Cardiac fibroblast (primary cell): ENCODE data around the gene IRX2.

Experiments used
- DNase-seq, 2 donors: peaks; one replicate each; pipeline versions ENCODE4 v3.0.0 to v3.0.0-alpha.2; 2010; ENCODE audit warnings: low read depth in 2 of 2
- H3K4me3 ChIP-seq, 2 donors: replicated peaks in 1 of 2; 1 replicate in 1 of 2; 2 replicates in 1 of 2; pipeline ENCODE4 v1.5.1; 2011; ENCODE audit warnings: low read depth in 2 of 2, low read length in 2 of 2, mild to moderate bottlenecking in 2 of 2, moderate library complexity in 1 of 2
- CTCF ChIP-seq: IDR thresholded peaks from one replicate; pipeline ENCODE4 v1.5.1; 2011; ENCODE audit warnings: low read depth, mild to moderate bottlenecking, low read length, inconsistent platforms

The IRX2 gene

DNA sequence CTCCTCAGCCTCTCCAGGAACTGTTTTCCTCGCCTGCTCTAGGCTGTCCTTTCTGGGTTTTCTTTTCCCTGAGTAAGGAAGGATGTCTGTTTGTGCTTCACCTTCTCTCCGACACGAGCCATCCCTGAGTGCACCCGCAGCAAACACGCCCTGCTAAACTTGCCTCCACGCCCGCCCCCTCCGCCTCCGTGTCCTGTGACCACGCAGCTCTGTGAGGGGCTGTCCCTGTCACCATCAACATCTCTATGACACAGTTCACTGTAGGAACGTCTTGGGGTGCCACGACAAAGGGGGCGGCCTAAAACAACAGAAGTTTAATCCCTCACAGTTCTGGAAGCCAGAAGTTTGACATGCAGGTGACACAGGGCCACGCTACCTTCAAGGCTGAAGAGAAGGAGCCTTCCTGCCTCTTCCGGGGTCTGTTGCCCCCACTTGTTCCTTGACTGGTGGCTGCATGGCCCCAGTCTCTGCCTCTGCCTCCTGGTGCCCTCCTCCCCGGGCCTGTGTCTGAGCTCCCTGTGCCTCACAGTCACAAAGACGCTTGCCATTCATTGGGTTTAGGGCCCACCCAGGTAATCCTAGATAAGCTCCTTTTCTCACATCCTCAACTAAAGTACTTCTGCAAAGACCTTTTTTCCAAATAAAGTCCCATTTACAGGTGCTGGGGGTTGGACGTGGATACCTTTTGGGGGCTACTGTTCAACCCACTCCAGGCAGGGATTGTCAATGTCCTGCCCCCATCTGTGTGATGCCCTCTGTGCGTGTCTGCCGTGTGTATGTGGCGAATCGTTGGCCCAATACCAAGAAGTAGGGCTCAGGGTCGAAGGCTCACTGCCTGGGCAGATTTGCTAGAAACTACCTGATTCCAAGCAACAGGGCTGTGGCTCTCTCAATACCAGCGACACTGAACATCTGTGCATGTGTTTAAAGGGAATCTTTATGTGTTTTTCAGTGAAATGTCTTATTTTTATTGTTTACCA lies 39.7 kb downstream of the IRX2 start:
- TF ChIP-seq CTCF, result no peak
- no peak for DNase-seq
- H3K4me3 ChIP-seq, result no peak overlapping the region

DNA sequence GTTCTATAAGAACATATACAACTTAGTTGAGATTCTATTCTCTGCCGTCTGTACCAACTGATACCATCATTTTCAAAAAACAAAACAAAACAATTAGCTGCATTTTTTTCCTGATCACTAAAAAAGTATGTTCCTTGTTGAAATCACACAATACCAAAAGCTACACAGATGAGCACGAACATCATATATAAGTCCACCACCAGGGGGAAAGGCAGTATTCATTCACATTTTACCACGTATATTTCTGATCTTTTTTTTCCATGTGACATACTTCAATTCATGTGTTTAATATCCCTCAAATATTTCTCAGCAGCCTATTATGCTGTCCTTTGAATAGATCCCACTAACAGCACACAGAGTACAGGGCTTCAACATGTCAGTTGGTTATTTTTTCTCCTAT lies 40.6 kb downstream of the IRX2 start:
- TF ChIP-seq CTCF, result peak; percentile 11
- DNase-seq, result peak in 1 of 2 donors; percentile 2

GRCh38 chr5:2709976-2710689 lies 41.3 kb downstream of the IRX2 start:
- no peak for TF ChIP-seq CTCF
- H3K4me3 ChIP-seq, result no peak overlapping the region

More for the DNA sequence above, 40.6 kb downstream of the IRX2 start:
- H3K4me3 ChIP-seq, result no peak overlapping the region

GRCh38 chr5:2708751-2709150 lies 42.7 kb downstream of the IRX2 start:
- H3K4me3 ChIP-seq, result no peak overlapping the region
- TF ChIP-seq CTCF, result no peak
- DNase-seq, result no peak

More at GRCh38 chr5:2709976-2710689, 41.3 kb downstream of the IRX2 start:
- DNase-seq, result no peak

- DNase-seq, result no peak
- TF ChIP-seq CTCF, result no peak
- H3K4me3 ChIP-seq, result no peak overlapping the region
Measured at GRCh38 chr5:2708132-2708531, 43.3 kb downstream of the IRX2 start.

GRCh38 chr5:2705861-2706260 lies 45.6 kb downstream of the IRX2 start:
- DNase-seq, result no peak
- H3K4me3 ChIP-seq, result no peak overlapping the region
- no peak for TF ChIP-seq CTCF
